ENCODE results near the gene CEP128. TPM values are rescaled to one million over a fixed set of nuclear protein-coding genes. Genes with fewer than 3 reads are reported as not detected.
"Not testable (repeated sequence)": the region's sequence is repeated elsewhere in the genome, so short reads cannot be mapped to it uniquely, and the experiment has no call there.

Gene CEP128
- total RNA-seq, 4 donors from 2014 or later, result 1.3 to 29.8 (median 11.9) TPM

GRCh38 chr14:80926397-80927082 lies 15.0 kb downstream of the CEP128 start:
- Histone ChIP-seq H3K4me3 (no peak overlapping the region), H3K4me1 (no peaks in the 10 kb centered on the region), H3K36me3 (no peaks in the 10 kb centered on the region), H3K27me3 (no peaks in the 10 kb centered on the region), H3K9me3 (no peaks in the 10 kb centered on the region), H3K27ac (no peak overlapping the region)
- intact Hi-C loops (cut with DNase I; ENCODE audit: low total_unique reads), result no loop called here
- TF ChIP-seq CTCF (IDR thresholded peaks at IDR 0.05), result no peak
- TF ChIP-seq POLR2A (IDR thresholded peaks at IDR 0.05), result no peak
- no peak for DNase-seq

- Histone ChIP-seq H3K4me1 (no peaks in the 10 kb centered on the region), H3K9me3 (no peaks in the 10 kb centered on the region), H3K36me3 (no peaks in the 10 kb centered on the region), H3K27me3 (no peaks in the 10 kb centered on the region), H3K4me3 (no peak overlapping the region), H3K27ac (no peak overlapping the region)
- DNase-seq, result no peak
- TF ChIP-seq POLR2A (IDR thresholded peaks at IDR 0.05) (no peak), CTCF (IDR thresholded peaks at IDR 0.05) (no peak)
- intact Hi-C loops (cut with DNase I; ENCODE audit: low total_unique reads), result no loop called here
These were observed 17.0 kb downstream of the CEP128 start for GRCh38 chr14:80924365-80925103.

GRCh38 chr14:80923368-80923767 lies 18.2 kb downstream of the CEP128 start:
- no peak for TF ChIP-seq CTCF (IDR thresholded peaks at IDR 0.05)
- TF ChIP-seq POLR2A (IDR thresholded peaks at IDR 0.05), result no peak
- H3K27me3 ChIP-seq, result no peaks in the 10 kb centered on the region
- no peaks in the 10 kb centered on the region for H3K36me3 ChIP-seq
- intact Hi-C loops (cut with DNase I; ENCODE audit: low total_unique reads), result no loop called here
- no peak for DNase-seq
- no peak overlapping the region for H3K27ac ChIP-seq
- H3K4me3 ChIP-seq, result no peak overlapping the region
- no peaks in the 10 kb centered on the region for H3K9me3 ChIP-seq
- no peaks in the 10 kb centered on the region for H3K4me1 ChIP-seq

GRCh38 chr14:80919622-80920021 lies 21.9 kb downstream of the CEP128 start:
- Histone ChIP-seq H3K4me1 (no peaks in the 10 kb centered on the region), H3K27me3 (no peaks in the 10 kb centered on the region), H3K9me3 (no peaks in the 10 kb centered on the region), H3K4me3 (no peak overlapping the region), H3K27ac (no peak overlapping the region), H3K36me3 (no peaks in the 10 kb centered on the region)
- intact Hi-C loops (cut with DNase I; ENCODE audit: low total_unique reads), result no loop called here
- DNase-seq, result no peak
- TF ChIP-seq CTCF (IDR thresholded peaks at IDR 0.05), result no peak
- TF ChIP-seq POLR2A (IDR thresholded peaks at IDR 0.05), result no peak

GRCh38 chr14:80912013-80912412 lies 29.5 kb downstream of the CEP128 start:
- H3K36me3 ChIP-seq; H3K27me3 ChIP-seq; H3K27ac ChIP-seq; DNase-seq; H3K4me3 ChIP-seq; H3K4me1 ChIP-seq; intact Hi-C loops (cut with DNase I; ENCODE audit: low total_unique reads); H3K9me3 ChIP-seq: not testable (repeated sequence)

Measured in uterus (tissue), 4 donors.